NCI-H345 (cell line): ENCODE data around the gene GSG1L.

Experiments
- DNase-seq: peaks from one replicate; lab custom pipeline; 2025; lab: John Stamatoyannopoulos, UW

GSG1L gene

DNA sequence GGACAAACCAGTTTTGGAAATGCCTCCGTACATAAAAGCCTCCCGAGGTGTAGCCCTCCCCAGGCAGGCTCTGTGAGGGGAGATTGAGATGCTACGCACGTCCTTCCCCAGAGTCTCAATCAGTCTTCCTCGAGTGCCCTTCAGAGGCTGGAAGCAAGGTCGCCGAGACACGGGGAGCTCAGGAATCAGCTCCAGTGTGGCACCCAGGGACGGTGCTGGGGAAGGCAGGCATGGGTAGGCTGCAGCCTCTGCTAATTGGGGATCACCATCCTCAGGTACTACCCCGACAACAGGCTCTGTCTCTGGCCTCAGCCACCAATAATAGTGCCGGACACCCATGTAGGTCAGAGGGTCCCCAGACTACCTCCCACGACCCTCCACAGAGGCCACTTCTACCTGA is 28.1 kb upstream of the GSG1L start:
- DNase-seq: no peak

DNA sequence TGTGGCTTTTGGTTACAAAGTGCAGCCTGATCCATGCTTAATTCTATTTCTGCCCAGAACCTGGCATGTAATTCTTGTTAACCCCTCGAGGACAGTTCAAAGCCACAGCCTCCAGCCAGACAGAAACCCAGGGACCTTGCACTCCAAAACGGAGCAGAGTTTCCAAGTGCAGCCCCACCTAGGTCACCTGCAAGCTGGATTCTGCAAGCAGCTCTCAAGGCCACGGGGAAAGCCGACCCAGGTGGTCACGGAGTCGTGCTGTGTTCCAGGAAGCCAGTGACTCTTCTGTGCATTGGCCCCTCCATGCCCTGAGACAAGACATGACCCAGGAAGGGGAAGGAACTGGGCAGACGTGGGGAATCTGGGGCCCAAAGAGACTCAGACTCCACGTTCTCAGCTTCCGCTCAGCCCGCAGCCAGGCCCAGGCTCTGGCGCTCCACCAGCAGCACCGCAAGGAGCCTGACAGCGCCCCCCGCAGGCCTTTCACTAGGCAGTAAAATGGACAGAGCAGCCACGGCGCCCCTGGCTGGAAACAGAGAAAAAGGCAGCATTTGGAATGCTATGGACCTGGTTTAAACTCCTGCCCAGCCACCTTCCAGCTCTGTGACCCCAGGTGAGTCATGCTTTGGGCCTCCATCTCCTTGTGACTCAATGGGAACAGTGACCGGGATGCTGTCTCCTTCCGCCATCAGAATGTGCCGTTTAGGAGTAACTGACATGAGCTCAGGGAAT is 27.3 kb upstream of the GSG1L start:
- DNase-seq: no peak

DNA sequence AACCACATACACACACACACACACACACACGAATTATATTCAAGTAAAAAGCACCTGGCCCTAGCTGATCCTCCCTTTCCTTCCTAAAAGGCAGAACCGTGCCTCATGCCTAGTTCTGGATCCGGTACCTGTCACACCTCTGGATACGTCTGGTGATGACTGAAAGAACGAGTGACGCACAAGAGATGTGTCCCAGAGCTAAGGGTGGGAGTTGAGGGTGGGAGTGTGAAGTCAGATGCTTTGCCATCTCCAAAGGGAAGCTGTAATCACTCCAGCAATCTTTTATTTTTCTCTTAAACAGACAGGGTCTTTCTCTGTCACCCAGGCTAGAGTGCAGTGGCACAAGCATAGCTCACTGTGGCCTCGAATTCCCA is 26.5 kb upstream of the GSG1L start:
- DNase-seq: no peak

DNA sequence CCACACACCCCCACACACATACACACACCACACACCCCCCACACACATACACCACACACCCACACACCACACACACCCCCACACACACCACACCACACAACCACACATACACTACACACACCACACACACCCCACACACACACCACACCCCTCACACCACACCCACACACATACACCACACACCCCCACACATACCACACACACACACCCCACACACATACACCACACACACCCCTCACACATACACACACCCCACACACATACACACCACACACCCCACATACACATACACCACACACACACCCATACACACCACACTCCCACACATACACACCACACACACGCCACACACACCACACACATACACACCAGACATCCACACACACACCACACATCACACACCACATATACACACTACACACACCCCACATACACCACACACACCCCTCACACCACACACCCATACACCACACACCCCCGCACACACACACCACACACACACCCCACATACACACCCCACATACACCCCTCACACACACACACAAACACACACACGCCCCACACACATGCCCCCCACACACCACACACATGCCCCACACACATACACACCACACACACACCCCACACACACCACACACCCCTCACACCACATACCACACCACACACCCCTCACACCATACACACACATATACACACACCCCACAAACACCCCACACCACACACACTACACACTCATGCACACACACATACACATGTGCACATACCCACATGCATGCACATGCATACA is 25.9 kb upstream of the GSG1L start:
- no peak for DNase-seq

DNA sequence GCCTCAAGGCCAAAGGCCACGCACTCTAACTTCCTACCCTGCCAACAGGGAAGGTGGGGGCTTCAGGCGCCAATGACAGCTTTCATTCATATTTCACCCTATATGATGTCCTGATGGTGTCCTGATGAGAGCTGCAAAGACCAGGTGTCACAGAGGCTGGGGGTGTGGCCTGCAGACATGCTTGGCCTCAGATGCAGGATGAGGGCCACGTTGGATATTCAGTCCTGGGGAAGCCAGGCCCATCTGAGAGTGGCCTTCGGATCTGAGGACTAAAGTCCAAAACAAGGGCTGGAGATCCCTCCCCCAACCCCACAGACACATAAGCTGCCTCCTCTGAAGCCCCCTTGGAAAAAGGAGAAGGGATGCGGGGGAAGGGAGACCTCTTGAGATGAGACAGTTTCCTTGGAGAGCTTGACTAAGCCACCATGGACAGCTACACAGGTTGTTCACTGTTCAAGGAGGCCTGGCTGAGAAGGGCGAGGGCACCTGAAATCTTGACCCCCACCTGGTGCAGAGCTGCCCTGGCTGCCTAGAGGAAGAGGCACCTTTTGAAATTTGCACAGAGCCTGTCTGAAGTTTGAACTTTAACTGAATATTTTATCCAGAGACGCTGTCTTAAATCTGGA is 24.3 kb upstream of the GSG1L start:
- no peak for DNase-seq

DNA sequence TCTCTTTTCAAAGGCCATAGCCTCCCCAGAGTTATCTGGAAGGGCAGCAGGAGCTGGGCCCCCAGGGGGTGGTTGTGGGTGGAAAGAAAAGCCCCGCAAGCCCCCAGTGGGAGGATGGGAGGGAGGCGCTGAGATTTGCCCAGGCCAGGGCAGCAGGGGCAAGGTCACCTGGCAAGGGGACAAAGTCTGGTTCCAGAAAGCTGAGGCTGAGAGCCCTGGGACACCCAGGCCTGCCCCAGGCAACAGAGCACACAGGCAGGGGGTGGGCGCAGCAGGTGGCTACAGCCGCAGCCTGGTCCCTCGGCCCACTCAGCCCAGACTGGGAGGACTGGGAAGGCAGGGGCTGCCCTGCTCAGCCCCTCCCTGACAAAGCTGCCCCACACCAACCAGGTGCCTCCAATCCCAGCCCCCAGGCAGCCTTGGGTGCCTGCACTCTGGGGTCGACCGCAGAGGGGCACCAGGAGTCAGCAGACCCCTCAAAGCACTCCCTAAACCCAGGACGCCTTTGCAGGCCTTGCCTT is 23.7 kb upstream of the GSG1L start:
- DNase-seq: no peak

DNA sequence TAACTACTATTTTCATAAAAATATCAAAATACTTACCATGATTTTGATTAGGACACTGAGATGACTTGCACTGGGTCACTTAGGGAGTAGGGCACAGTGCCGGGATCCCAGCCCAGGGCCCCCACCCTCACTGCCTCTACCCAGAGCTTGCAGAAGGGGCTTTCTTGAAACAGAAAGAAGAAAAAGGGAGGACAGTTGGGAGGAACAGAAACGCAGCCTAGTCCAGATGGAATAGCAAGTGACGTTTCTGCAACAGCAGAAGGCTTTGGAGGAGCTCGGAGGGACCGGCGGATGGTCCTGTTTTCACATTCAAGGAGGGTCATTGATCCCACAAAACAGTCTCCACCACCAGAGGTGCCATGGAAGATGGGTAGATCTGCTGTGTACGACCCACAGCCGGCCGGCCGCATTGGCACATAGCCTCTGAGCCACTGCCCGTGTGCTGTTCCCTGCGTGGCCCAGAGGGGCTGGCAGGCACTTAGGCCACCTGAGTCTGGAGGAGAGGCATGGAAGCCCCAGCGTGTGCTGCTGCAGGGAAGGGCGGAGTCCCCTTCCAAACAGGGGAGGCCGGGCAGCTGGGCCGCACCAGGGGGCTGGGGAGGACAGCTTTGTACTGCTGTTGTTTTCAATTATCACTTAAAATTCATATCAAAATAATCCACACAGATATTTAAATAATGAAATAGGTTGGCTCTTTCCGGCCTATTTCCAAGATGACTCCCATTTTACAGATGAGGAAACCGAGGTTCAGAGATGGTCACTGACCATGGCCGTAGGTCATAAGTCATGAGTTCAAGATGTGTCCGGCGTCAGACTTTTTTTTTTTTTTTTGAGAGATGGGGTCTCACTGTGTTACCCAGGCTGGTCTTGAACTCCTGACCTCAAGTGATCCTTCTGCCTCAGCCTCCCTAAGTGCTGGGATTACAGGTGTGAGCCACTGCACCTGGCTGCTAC is 22.9 kb upstream of the GSG1L start:
- no peak for DNase-seq

DNA sequence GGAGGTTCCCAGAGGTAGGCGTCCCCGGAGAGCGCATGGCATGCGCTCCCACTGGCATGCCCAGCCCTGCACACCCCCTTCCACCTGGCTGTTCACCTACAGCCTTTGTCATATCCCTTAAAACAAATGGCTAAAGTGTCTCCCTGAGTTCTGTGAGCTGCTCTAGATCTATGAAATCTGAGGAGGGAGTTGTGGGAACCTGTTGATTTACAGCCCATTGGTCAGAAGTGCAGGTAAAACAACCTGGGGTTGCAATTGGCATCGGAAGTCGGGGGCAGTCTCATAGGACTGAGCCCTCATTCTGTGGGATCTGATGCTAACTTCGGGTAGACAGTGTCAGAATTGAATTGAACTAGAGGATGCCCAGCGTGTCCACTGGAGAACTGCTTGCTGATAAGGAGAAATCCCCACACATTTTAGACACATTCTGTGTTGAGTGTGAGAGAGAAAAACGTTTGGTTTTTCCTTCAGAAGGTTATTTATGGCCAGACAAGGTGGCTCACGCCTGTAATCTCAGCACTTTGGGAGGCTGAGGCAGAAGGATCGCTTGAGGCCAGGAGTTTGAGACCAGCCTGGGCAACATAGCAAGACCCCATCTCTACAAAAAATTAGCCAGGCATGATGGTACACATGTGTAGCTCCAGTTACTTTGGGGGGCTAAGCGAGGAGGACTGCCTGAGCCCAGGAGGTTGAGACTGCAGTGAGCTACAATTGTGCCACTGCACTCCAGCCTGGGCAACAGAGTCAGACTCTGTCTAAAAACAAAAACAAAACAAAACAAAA is 22.1 kb upstream of the GSG1L start:
- no peak for DNase-seq

DNA sequence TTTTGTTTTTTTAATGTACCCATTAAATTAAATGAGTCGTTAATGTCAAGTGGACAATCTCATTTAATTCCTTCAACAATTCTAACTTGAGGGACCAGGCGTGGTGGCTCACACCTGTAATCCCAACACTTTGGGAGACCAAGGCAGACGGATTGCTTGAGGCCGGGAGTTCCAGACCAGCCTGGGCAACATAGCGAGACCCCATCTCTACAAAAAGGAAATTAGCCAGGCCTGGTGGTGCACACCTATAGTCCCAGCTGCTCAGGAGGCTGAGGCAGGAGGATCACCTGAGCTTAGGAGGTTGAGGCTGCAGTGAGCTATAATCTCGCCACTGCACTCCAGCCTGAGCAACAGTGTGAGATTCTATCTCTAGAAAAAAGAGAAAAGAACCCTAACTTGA is 20.7 kb upstream of the GSG1L start:
- no peak for DNase-seq

DNA sequence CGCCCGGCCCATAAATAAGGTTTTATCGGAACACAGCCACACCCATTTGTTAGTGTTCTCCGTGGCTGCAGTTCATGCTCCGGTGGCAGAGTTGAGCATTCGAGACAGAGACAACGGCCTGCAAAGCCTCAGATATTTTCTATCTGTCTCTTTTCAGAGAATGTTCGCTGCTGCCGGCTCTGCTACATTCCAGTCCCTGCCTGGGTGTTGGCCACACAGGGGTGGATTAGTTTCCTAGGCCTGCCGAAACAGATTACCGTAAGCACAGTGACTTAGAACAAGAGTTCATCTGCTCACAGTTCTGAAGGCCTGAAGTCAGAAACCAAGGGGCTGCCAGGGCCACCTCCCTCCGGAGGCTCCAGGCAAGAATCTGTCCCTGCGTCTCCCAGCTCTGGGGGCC is 19.1 kb upstream of the GSG1L start:
- no peak for DNase-seq

DNA sequence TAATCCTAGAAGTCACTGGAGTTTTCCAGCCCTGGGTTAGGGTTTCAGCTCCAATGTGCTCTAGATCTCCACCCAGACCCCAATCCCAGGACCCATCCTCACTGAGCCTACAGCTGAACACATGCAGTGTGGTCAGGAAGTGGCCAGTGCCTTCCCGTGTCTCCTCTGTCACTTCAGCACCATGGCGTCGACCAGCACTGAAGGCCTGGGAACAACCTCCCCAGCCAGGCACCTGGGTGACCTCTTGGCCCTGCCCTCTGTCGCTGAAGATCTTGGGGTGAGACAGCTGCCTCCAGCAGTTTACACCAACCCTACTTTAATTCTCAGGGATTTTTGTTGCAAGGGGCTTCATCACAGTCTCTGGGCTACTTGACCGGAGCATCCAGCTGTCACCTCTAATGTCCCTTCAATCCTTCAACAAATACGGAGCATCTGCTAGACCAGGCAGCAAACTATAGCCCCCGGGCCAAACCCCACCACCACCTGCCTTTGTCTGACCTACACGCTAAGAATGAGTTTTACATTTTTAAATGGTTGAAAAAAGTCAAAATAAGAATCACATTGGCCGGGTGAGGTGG is 18.0 kb upstream of the GSG1L start:
- no peak for DNase-seq

DNA sequence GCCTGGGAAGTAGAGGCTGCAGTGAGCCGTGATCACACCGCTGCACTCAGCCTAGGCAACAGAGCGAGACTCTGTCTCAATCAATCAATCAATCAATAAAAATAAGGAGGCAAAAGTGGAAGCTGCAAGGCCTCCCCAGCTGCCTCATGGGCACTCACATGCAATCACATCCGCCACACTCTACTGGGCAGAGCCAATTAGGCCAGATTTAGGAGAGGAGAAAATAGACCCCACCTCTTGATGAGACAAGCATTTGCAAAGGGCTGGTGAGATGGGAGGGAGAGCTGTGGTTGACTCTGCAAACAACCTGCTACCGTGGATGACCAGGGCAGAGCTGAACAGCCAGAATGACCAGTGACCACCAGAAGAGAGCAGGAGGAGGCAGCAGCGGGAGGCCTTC is 14.7 kb upstream of the GSG1L start:
- DNase-seq: no peak

DNA sequence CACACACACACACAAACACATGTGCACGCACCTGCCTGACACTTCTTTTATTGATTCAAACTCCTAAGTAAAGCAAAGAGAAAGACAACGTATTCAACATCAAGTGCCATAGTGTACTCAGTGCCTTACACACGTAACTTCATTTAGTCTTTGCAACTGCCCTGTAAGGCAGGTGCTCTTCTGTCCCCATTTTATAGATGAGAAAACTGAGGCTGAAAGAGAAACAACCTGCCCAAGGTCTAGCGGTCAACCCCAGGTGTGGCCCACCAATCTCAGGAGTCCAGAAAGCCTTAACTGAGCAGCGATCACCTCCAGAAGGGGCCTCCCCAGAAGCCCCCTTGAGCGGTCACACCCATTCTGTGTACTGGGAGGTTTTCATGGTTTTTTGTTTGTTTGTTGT is 10.3 kb upstream of the GSG1L start:
- DNase-seq: no peak

DNA sequence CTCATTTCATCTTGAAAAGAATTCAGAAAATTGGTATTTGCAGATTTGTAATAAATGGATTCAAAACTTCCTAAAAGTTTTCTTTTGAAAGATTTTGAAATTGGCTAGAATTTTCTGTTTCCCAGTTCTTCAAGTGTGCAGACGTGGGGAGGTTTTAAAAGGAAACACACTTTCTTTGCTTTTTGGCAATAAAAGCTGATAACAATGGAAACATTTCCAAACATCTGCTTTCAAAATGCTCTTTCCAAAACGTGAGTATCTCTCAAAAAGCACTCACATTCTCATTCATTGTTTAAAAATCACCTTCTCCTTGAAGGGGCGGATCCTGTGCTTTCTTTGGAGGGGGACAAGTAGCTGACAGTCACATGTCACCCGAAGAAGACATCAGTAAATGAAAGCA is 8.6 kb upstream of the GSG1L start:
- DNase-seq: no peak

DNA sequence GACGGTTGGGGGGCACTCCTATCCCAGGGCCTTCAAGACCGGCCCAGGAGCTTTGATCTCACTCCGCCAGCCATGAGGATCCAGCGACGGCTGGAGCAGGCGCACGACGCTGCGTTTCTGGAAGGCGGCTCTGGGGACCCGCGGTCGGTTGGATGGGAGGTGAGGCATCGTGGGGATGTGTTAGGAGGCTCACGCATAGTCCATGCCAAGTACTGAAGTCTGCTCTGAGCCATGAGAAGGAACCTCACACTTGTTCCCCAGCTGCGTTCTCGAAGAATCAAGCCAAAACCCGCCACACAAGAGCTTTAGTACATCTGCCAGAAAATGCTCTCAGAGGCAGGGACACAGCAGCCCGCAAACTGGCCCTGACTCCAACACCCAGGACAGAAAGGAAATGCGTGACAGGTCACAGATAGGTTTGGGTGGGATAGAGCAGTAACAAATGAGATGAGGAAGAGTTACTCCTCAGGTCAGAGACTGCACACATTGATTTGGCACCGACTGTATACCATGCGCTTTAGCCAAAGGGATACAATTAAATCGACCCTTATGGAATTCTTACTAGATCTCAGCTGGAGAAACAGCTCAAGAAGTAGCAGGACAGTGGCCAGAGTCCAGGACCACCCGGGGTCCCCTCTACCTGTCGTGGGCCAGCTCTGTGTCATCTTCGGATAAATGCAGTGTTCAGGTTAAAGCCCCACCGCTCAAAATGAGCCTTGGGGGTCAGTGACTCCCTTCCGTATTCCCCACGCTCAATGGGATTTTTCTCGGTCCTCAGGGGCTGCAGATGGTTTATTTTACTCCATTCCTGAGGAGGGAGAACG is 6.7 kb upstream of the GSG1L start:
- no peak for DNase-seq

DNA sequence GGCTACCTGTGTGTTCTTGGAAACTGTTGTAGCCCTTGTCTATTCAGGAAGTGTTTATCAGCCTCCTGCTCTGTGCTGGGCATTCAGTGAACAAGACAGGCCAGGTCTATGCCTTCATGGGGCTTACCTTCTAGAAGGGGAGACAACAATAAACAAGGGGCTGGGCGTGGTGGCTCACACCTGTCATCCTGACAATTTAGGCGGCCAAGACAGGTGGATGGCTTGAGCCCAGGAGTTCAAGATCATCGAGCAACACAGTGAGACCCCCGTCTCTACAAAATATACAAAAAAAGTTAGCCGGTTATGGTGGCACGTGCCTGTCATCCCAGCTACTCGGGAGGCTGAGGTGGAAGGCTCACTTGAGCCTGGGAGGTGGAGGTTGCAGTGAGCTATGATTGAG is 5.5 kb upstream of the GSG1L start:
- no peak for DNase-seq

DNA sequence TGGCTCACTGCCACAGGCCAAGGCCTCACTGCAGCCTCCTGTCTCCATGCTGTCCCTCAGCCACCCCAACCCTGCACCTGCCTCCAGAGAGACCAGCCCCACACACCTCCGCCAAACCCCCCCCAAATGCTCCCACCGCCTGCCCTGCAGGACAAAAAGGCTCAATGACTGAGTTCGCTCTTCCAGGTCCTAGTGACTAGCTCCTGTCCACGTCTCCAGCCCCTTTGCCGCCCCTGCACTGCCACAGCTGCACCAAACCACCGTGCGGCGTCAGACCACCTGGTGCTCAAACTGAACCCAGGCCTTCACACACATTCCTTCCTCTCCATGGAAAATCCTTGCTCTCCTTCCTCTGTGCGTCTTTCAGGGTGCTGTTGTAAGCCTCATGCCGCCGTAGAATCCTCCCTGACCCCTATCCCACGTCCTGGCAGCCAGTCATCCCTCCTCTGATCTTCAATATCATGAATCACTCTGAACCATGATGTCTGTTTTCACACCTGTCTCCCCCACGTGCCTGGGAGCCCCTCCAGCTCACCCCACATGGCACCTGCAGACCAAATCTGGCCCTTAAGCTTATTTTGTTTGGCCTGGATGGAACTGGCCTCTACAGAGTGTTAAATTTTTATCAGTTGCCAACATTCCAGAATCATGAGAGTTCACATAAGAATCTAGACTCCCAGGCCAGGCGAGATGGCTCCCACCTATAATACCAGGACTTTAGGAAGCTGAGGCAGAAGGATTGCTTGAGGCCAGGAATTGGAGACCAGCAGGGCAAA is 4.3 kb upstream of the GSG1L start:
- no peak for DNase-seq

DNA sequence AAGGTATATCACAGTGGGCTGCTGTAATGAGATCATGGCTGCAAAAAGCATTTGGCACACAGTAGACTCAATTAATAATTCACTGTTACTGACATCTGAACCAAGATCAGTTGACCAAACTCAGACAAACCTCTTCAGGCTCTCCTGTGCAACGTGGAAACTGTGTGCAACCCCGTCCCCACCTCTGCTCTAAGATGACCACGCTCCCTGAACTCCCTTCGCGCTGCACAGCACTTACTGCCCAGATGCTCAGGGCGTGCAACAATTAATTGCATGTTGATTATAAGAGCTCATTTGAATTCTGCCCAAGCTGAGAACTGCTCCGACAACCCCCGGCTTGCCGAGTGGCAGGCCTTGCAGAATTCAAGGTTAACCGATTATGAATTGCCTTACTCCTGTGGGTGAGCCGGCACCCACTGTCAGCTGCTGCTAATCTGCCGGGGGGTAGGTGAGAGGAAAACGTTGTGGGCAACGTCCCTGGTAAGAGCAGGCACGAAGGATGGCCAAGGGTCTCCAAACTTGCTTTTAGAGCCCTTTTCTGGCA is 1.3 kb upstream of the GSG1L start:
- DNase-seq: no peak

DNA sequence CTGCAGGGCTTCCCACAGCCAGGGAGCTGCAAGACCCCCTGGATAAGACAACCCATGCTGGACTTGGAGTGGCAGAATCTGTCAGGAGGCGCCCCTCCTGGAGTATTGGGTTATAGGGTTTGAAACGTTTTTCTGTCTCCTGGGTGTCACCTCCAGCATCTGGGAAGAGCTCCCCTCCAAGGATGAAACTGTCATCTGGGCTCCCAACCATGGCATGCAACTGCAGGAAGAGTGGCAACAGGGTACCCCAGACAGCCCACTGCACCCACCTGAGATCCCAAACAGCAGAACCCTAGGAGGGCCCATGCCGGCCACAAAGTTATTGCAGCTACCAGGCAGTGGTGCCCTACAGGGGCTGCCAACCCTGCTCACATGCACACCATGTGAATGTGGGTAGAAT is 636 bp upstream of the GSG1L start:
- no peak for DNase-seq
